ENCODE data around the gene DSG4. TPM values are rescaled to one million over a fixed set of nuclear protein-coding genes. Genes with fewer than 3 reads are reported as not detected.

The DSG4 gene
- total RNA-seq, 1 experiment from 2014 or later: not detected

DNA sequence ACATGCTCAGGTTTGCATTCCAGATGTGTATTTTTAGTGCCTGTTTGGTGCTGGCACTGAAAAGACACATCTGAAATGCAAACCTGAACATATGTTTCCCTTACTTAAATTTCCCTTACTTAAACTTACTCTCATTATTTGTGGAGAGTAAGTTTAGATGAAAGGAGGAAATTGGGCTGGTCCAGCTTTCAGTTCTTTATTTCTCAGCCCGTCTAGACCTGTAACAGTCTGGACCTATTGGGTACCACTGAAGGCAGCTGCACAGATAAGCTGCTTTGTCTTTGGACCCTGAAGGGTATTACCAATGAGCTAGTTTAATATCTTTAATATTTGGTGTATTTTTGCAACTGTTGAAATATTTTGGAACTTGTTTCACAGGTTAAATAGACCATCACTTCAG, 54.0 kb downstream of the DSG4 start:
- H3K9me3 ChIP-seq: no peaks in the 10 kb centered on the region
- H3K27me3 ChIP-seq: no peaks in the 10 kb centered on the region
- no peaks in the 10 kb centered on the region for H3K36me3 ChIP-seq
- no peak overlapping the region for H3K4me3 ChIP-seq
- DNase-seq: no peak

GRCh38 chr18:31432316-31432715, 55.7 kb downstream of the DSG4 start:
- H3K36me3 ChIP-seq: no peaks in the 10 kb centered on the region
- H3K27me3 ChIP-seq: no peaks in the 10 kb centered on the region
- H3K4me3 ChIP-seq: no peak overlapping the region
- no peaks in the 10 kb centered on the region for H3K9me3 ChIP-seq
- no peak for DNase-seq

DNA sequence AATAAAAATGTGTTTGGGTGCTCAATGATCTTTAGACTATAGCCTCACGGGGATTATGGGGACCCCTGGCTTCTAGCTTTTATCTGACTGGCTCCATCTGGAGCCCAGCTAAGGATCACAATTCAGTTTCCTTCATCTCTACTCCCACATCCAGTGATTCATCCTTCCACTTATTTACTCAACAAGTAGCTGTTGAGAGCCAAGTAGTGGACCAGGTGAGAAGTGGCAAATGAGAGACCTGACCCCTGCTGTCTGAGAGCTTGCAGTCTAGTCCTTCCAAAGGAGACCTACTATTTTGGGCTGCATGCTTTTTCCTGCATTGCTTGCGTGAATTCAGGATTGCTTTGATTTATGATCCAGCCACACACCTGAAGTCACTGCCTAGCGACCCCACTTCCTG, 60.2 kb downstream of the DSG4 start:
- H3K36me3 ChIP-seq: no peaks in the 10 kb centered on the region
- H3K9me3 ChIP-seq: no peaks in the 10 kb centered on the region
- no peaks in the 10 kb centered on the region for H3K27me3 ChIP-seq
- DNase-seq: no peak
- no peak overlapping the region for H3K4me3 ChIP-seq

DNA sequence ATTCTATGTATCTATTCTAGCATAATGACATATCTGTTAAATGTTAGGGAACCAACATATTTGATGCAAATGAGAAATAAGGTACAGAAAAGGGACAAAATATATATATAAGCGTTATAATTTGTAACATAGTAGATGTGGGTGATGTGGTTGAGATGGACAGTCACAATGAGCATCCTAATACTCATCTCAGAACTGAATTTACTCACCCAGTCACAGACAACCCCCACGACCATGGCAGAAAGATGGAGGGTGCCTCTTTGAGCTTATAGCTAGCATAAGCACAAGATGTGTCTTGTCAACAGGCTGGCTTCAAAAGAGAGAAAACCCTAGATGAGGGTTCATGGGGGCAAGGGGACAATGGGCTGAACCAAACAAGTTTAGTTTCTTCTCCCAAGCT, 61.8 kb downstream of the DSG4 start:
- Histone ChIP-seq H3K4me3 (no peak overlapping the region), H3K36me3 (no peaks in the 10 kb centered on the region), H3K9me3 (no peaks in the 10 kb centered on the region), H3K27me3 (no peaks in the 10 kb centered on the region)
- DNase-seq: no peak

DNA sequence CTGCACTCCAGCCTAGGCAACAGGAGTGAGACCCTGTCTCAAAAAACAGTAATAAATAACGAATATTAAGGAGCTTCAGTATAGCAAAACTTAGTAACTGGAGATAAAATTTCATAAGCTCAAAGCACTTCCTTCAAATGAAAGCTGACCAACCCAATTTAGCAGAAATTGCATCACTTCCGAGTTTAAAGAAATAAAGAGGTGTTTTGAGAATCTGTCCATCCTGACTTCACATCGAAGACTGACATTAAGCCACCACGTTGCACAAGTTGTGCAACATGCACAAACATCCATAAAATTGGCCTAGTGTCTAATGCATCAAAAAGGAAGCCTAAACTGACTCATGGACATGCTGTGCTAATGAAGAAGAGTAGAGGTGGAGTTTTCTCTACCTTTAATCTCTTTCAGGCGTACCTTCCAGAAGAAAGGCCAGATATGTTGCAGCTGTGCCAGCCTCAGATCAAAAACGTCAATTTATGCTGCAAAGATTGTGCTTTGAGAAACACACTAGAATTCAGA, 63.3 kb downstream of the DSG4 start:
- Histone ChIP-seq H3K36me3 (no peaks in the 10 kb centered on the region), H3K27me3 (no peaks in the 10 kb centered on the region), H3K4me3 (no peak overlapping the region), H3K9me3 (no peaks in the 10 kb centered on the region)
- DNase-seq: no peak

GRCh38 chr18:31440787-31441186, 64.2 kb downstream of the DSG4 start:
- H3K36me3 ChIP-seq: no peaks in the 10 kb centered on the region
- no peak overlapping the region for H3K4me3 ChIP-seq
- no peaks in the 10 kb centered on the region for H3K27me3 ChIP-seq
- DNase-seq: no peak
- no peaks in the 10 kb centered on the region for H3K9me3 ChIP-seq

DNA sequence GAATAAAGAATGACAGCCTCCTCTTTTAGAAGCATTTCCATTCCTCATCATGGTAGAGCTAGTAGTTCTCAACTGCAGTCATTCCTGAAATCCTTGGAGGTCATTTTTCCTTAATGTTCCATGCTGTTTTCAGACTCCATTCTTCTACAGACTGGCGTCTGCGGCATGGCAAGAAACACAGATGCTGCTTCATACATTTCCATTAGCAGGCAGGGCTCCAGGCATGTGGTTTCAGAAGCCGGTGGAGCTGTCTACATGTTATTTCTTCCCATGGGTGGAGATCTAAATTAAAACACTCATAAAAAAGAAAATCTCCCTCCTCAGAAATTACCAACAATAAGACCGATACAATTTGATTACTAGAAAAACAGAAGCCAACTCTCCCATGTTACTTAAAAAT, 64.9 kb downstream of the DSG4 start:
- no peak overlapping the region for H3K4me3 ChIP-seq
- DNase-seq: no peak
- no peaks in the 10 kb centered on the region for H3K9me3 ChIP-seq

DNA sequence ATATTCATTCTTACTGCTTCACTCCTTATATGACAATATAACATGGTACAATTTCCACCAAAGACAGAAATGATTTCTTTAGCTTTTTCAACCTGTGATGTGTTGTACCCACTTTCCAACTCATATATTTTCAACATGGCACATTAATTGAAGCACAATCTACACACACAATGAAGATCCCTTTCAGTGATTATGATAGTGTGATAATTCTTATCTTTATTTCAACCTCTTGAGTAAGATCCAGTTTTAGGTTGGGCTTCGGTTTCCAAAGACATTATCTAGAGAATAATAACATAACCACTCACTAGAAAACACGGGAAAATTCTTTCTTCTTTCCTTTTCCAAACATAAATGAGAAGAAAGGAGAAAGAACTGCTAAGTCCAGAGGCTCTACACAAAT, 67.6 kb downstream of the DSG4 start:
- no peak overlapping the region for H3K4me3 ChIP-seq
- H3K9me3 ChIP-seq: no peaks in the 10 kb centered on the region
- H3K36me3 ChIP-seq: no peaks in the 10 kb centered on the region
- no peak for DNase-seq
- no peaks in the 10 kb centered on the region for H3K27me3 ChIP-seq

More for the DNA sequence above, 64.9 kb downstream of the DSG4 start:
- H3K27me3 ChIP-seq: no peaks in the 10 kb centered on the region
- no peaks in the 10 kb centered on the region for H3K36me3 ChIP-seq

DNA sequence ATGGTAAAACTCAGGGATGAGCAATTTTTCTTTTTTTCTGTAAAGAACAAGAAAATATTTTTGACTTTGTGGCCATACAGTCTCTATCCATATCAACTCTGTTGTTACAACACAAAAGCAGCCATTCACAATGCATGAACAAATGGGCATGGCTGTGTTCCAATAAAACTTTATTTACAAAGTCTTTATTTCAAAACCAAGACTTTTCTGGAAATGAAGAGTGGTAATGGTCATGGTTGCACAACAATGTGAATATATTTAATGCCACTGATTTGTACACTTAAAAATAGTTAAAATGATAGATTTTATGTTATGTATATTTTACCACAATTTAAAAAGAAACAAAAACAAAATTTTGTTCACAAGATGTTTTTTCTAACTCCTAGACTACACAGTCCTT, 69.3 kb downstream of the DSG4 start:
- Histone ChIP-seq H3K9me3 (no peaks in the 10 kb centered on the region), H3K36me3 (no peaks in the 10 kb centered on the region), H3K4me3 (no peak overlapping the region), H3K27me3 (no peaks in the 10 kb centered on the region)
- DNase-seq: no peak

GRCh38 chr18:31446854-31447253, 70.3 kb downstream of the DSG4 start:
- Histone ChIP-seq H3K9me3 (no peaks in the 10 kb centered on the region), H3K27me3 (no peaks in the 10 kb centered on the region), H3K4me3 (no peak overlapping the region), H3K36me3 (no peaks in the 10 kb centered on the region)
- no peak for DNase-seq

DNA sequence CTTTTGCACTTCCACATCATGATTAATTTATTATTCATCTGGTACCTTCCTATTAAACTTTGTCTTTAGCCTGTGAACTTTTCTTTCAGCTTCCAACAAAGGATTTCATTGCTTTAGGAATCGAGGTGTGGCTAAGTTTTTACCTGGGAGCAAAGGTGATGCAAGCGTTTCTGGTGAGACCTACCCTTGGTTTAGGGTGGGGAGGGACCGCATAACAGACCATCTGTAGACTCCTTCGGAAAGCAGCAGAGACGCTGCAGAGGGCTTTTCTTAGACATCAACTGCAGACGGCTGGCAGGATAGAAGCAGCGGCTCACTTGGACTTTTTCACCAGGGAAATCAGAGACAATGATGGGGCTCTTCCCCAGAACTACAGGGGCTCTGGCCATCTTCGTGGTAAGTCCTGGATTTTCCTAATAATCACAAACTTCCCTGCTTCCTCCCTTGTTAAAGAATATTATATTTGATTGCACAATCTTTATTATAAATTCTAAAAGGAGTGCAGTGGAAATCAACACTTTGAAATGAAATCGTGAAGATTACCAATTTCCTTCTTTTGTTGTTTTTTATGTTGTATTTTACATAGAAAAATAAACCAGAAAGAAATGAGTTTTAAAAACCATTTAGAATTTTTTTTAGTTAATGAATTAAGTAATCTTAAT, 71.1 kb downstream of the DSG4 start, which contains the start of gene DSG3:
TSS of gene DSG3 (plus strand) at position 212 of the 662 bp plus-strand sequence. CDS start at position 349, 137 bp downstream.
- DNase-seq: no peak
- Histone ChIP-seq H3K4me3 (no peak within 1 kb of the TSS), H3K9me3 (no peaks in the 10 kb centered on the region), H3K36me3 (no peaks in the 10 kb centered on the region), H3K27me3 (no peaks in the 10 kb centered on the region)

- Histone ChIP-seq H3K36me3 (no peaks in the 10 kb centered on the region), H3K9me3 (no peaks in the 10 kb centered on the region), H3K4me3 (no peak overlapping the region), H3K27me3 (no peaks in the 10 kb centered on the region)
- no peak for DNase-seq
Observed at GRCh38 chr18:31450409-31450808, 73.8 kb downstream of the DSG4 start.

- no peak for DNase-seq
- Histone ChIP-seq H3K9me3 (no peaks in the 10 kb centered on the region), H3K36me3 (no peaks in the 10 kb centered on the region), H3K27me3 (no peaks in the 10 kb centered on the region), H3K4me3 (no peak overlapping the region)
Observed at GRCh38 chr18:31451625-31452024, 75.0 kb downstream of the DSG4 start.

DNA sequence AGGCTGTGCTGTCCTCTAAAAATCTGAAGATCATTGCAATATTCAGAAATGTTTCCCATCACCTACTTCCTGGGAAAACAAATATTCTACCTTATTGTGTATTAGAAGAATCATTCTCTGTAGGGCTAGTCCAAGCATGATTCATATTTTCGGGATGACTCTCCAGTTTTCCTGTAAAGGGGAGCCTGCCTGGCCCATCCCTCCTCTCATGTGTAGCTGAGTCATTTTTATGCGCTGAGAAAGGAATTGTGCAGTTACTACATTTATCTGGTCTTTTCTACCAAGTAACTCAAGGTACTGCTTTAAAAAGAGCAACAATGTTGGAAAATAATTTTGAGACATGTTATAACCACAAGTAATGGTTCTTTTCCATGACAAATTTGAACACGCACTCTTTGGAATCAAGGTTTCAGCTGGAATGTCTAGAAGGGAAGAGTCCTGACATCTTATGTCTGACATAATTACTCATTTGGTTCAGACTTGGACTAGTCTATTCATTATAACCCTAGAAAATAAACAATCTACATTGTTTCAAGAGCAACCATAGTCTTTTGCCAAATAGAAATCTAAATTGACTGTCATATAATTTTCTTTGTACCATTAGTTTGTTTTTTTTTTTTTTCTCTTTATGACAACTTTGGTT, 77.6 kb downstream of the DSG4 start:
- Histone ChIP-seq H3K27me3 (no peaks in the 10 kb centered on the region), H3K4me3 (no peak overlapping the region), H3K9me3 (no peaks in the 10 kb centered on the region), H3K36me3 (no peaks in the 10 kb centered on the region)
- peak; percentile 58 for DNase-seq

Other genes with a start within 250 kb of the DSG4 start
- gene DSC1, start 213.9 kb upstream of the DSG4 start, total RNA-seq (2014; rRNA removed; shearing (Covaris generic); ENCODE audit: low replicate concordance): not detected in 2 replicates
- not detected in 2 replicates for gene DSG1, start 58.6 kb upstream of the DSG4 start, total RNA-seq (2014; rRNA removed; shearing (Covaris generic); ENCODE audit: low replicate concordance)
- not detected in 2 replicates for gene DSG3, start 71.0 kb downstream of the DSG4 start, total RNA-seq (2014; rRNA removed; shearing (Covaris generic); ENCODE audit: low replicate concordance)
- 8.8 and 12.7 TPM in 2 replicates for gene DSG2, start 121.4 kb downstream of the DSG4 start, total RNA-seq (2014; rRNA removed; shearing (Covaris generic); ENCODE audit: low replicate concordance)
- gene TTR, start 215.1 kb downstream of the DSG4 start, total RNA-seq (2014; rRNA removed; shearing (Covaris generic); ENCODE audit: low replicate concordance): not detected in 2 replicates